Measurements from ENCODE around the gene GARNL3. TPM values are rescaled to one million over a fixed set of nuclear protein-coding genes. Genes with fewer than 3 reads are reported as not detected.

GARNL3 gene
- total RNA-seq, 1 donor from 2014 or later = 19.7 TPM

DNA sequence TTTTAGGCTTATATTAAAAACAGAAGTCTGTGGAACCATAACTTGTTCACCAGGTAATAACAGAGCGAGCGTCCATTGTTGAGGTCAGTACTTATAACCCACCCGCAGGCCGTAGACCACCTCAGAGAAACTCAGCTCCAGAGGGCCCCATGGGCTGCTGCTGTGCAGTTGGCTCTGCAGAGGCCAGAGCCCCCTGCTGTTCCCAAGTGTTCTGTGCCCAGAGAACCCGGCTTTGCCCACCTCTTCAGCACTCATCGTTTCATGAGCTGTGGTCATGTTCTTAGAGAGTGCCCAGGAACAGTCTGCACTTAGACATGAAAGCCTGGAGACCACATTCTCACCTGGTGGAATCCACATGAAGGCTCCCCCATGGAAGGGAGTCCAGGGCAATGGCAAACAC is 82.0 kb downstream of the GARNL3 start:
- no peaks in the 10 kb centered on the region for H3K9me3 Mint-ChIP-seq
- no peak overlapping the region for H3K27ac Mint-ChIP-seq
- no peak for DNase-seq (ENCODE audit: extremely low spot score, unreplicated experiment)
- no peaks in the 10 kb centered on the region for H3K27me3 Mint-ChIP-seq
- H3K36me3 Mint-ChIP-seq = peaks cover 3% of the 10 kb centered on the region
- no peak overlapping the region for H3K4me3 Mint-ChIP-seq
- H3K4me1 Mint-ChIP-seq (ENCODE audit: unreplicated experiment) = peaks cover 7% of the 10 kb centered on the region
- TF ChIP-seq, protein P1, sequence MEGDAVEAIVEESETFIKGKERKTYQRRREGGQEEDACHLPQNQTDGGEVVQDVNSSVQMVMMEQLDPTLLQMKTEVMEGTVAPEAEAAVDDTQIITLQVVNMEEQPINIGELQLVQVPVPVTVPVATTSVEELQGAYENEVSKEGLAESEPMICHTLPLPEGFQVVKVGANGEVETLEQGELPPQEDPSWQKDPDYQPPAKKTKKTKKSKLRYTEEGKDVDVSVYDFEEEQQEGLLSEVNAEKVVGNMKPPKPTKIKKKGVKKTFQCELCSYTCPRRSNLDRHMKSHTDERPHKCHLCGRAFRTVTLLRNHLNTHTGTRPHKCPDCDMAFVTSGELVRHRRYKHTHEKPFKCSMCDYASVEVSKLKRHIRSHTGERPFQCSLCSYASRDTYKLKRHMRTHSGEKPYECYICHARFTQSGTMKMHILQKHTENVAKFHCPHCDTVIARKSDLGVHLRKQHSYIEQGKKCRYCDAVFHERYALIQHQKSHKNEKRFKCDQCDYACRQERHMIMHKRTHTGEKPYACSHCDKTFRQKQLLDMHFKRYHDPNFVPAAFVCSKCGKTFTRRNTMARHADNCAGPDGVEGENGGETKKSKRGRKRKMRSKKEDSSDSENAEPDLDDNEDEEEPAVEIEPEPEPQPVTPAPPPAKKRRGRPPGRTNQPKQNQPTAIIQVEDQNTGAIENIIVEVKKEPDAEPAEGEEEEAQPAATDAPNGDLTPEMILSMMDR (conservative IDR thresholded peaks at IDR 0.05) = peak; percentile 15

DNA sequence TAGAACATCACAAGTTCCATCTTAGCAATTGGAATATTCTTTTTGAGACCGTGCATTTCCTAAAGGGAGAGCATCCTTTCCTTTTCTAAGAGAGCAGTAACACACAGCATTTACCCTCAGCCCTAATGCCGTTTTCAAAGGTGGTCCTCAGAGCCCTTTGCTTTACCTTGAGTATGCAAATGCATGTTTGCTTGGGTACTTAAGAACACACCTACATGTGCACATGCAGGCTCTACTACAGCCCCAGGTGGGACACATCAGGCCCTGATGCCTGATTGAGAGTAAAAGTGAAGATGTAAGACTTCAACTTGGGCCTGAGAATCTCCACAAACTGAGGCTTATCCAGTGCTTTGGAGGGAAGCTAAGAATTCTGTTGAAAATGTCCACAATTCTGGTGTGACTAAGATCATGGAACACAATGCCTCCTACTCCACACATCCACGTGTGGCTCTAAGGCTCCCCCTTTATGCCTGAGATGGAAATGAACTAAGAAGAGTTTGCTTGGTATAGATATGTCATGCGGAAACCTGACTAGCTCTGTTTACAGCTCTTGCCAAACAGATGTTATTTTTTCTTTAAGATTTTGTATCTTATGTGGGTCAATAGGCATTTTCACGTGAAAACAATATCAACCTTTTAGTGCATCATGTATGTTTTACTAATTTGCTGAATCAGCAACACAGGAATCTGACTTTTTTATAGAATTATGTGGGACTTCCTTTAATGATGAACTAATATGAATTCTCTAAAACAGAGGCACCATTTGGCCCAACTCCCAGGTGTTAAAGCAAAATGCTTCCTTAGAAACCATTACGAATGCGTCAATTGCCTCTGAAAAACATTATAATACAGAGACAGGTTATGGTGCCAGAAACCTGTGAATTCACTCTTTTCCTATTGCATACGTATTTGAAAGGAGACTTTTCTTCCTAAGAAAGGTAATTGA is 83.5 kb downstream of the GARNL3 start:
- H3K27me3 Mint-ChIP-seq = no peaks in the 10 kb centered on the region
- peaks cover 11% of the 10 kb centered on the region for H3K4me1 Mint-ChIP-seq (ENCODE audit: unreplicated experiment)
- TF ChIP-seq, protein P1 (conservative IDR thresholded peaks at IDR 0.05) = peak; percentile 22
- H3K36me3 Mint-ChIP-seq = no peaks in the 10 kb centered on the region
- H3K27ac Mint-ChIP-seq = no peak overlapping the region
- DNase-seq (ENCODE audit: extremely low spot score, unreplicated experiment) = peak; percentile 22
- no peak overlapping the region for H3K4me3 Mint-ChIP-seq
- no peaks in the 10 kb centered on the region for H3K9me3 Mint-ChIP-seq

DNA sequence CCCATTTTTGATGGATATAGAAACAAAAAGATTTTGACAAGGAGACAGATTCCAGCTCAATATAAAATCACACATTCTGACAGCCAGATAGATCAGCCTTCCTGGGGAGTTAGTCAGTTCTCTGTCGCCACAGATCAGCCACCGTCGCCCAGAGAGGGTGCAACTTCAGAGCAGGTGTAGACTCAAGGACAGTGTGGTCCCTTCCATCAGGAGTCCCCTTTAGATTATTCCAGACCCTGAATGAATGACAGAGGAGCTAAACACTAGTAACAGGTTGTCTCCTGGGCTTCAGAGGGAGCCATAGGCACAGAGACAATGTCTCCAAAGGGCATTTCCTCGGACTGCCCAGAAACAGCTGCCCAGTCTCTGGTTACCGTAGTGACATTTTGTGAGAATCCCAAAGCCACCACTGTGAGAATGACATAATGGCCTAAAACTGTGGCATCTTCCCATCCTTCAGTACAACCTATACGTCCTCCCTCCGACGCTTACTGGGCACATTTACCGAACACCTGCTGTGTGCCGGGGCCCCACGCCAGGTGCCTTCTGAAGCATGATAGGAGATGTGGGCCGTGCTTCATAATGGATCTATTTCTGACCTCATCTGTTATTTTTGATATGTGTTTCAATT is 85.0 kb downstream of the GARNL3 start:
- TF ChIP-seq, protein P1 (conservative IDR thresholded peaks at IDR 0.05) = no peak
- Mint-ChIP-seq H3K9me3 (no peaks in the 10 kb centered on the region), H3K4me1 (ENCODE audit: unreplicated experiment) (peaks cover 16% of the 10 kb centered on the region), H3K4me3 (no peak overlapping the region), H3K27me3 (no peaks in the 10 kb centered on the region), H3K27ac (no peak overlapping the region), H3K36me3 (no peaks in the 10 kb centered on the region)
- peak; percentile 34 for DNase-seq (ENCODE audit: extremely low spot score, unreplicated experiment)

DNA sequence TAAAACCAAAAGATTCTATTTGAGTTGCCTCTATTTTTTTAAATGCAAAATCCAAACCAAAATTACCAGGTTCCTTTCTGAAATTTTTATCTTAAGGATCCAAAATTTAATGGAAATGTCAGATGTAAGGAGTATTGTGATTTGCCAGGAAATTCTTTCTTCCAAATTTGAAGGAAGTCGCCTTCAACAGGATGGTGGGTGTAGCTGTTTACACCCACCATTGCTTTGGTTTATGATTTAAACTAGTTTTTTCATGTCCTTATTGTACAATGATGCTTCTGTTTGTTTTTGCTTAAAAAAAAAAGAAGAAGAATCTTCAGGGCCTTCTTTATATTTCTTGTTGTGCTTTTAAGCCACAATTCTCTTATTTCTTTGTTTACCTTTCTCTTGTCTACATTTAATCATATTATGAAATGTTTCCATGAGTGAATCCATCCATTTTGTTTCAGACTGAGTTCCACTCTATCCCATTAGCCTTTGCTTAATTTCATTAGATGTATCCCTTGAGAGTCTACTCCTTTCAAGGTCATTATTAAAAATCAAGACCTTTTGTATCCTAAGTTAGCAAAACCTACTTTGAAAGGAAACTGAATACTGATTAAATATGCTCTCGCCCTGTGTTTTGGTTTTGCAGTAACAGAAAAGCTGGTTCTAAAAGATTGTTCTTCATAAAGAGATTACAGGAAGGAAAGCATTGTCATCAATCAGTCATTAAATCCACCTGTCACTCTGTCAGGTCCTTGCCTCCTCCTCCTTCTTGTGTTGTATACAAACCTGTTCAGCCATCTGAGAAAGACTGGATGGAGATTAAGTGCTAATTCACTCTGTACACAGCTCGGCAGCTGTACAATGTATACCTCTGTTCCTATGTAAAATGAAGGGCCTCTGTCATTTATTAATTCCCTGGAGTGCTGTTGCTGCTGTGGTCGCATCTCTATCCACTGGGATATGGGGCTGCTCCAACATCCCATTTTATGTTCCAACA is 86.9 kb downstream of the GARNL3 start:
- Mint-ChIP-seq H3K4me3 (peak overlapping the region; percentile 17), H3K36me3 (no peaks in the 10 kb centered on the region), H3K27me3 (no peaks in the 10 kb centered on the region), H3K9me3 (no peaks in the 10 kb centered on the region), H3K4me1 (ENCODE audit: unreplicated experiment) (peaks cover 16% of the 10 kb centered on the region), H3K27ac (peak overlapping the region; percentile 50)
- DNase-seq (ENCODE audit: extremely low spot score, unreplicated experiment) = no peak
- TF ChIP-seq, protein P1 (conservative IDR thresholded peaks at IDR 0.05) = no peak

DNA sequence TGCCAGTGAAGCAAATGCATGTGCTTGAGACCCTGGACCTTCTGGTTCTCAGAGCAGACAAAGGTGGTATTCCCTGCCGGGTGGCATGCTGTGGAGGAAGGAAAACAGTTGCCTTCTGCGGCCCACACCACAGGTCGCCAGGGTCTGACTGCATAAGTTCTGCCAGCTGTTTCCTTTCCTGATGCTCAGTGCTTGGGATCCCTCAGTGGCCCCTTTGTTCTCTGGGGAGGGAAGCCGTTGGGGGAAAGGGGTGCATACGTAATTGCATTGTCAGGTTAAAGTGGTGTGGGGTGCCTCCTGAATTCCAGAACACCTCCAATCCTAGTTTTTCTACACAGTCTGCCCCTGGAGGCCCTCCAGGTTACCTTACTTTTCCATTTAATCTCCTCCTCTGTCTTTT is 89.3 kb downstream of the GARNL3 start:
- no peak for DNase-seq (ENCODE audit: extremely low spot score, unreplicated experiment)
- Mint-ChIP-seq H3K9me3 (no peaks in the 10 kb centered on the region), H3K27ac (no peak overlapping the region), H3K27me3 (no peaks in the 10 kb centered on the region), H3K4me3 (no peak overlapping the region), H3K4me1 (ENCODE audit: unreplicated experiment) (peaks cover 13% of the 10 kb centered on the region), H3K36me3 (no peaks in the 10 kb centered on the region)
- TF ChIP-seq, protein P1 (conservative IDR thresholded peaks at IDR 0.05) = no peak

Measured in type B pancreatic cell (in vitro differentiated cells).